22Rv1 (cell line): ENCODE results near the gene SMDT1.

Source experiments
- ZFX ChIP-seq: fragments of 450-650 bp; IDR thresholded peaks from 2 replicates; pipeline ENCODE4 v1.6.1; 2017; ENCODE audit warnings: antibody characterized with exemption, borderline replicate concordance
- TF ChIP-seq, protein P1 (sequence below): fragments of 450-650 bp; IDR thresholded peaks from 2 replicates; pipeline ENCODE4 v1.5.1; 2017; ENCODE audit warnings: mild to moderate bottlenecking

GRCh38 chr22:42131562-42131961 is 52.1 kb downstream of the SMDT1 start:
- TF ChIP-seq ZFX = no peak
- TF ChIP-seq, protein P1, sequence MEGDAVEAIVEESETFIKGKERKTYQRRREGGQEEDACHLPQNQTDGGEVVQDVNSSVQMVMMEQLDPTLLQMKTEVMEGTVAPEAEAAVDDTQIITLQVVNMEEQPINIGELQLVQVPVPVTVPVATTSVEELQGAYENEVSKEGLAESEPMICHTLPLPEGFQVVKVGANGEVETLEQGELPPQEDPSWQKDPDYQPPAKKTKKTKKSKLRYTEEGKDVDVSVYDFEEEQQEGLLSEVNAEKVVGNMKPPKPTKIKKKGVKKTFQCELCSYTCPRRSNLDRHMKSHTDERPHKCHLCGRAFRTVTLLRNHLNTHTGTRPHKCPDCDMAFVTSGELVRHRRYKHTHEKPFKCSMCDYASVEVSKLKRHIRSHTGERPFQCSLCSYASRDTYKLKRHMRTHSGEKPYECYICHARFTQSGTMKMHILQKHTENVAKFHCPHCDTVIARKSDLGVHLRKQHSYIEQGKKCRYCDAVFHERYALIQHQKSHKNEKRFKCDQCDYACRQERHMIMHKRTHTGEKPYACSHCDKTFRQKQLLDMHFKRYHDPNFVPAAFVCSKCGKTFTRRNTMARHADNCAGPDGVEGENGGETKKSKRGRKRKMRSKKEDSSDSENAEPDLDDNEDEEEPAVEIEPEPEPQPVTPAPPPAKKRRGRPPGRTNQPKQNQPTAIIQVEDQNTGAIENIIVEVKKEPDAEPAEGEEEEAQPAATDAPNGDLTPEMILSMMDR = no peak
